Measurements from ENCODE around the gene TMEM18.
"Not testable (repeated sequence)": the region's sequence is repeated elsewhere in the genome, so short reads cannot be mapped to it uniquely, and the experiment has no call there.

The TMEM18 gene

GRCh38 chr2:677056-677958 is at the start of gene TMEM18:
TMEM18 (minus strand) TSS chr2:677406; CDS start chr2:677345, 61 bp downstream.
- peak; percentile 98 for DNase-seq

GRCh38 chr2:726169-726568 is 49.0 kb upstream of the TMEM18 start:
- DNase-seq: no peak

- DNase-seq: no peak
These were observed 48.3 kb upstream of the TMEM18 start for GRCh38 chr2:725468-725867.

DNA sequence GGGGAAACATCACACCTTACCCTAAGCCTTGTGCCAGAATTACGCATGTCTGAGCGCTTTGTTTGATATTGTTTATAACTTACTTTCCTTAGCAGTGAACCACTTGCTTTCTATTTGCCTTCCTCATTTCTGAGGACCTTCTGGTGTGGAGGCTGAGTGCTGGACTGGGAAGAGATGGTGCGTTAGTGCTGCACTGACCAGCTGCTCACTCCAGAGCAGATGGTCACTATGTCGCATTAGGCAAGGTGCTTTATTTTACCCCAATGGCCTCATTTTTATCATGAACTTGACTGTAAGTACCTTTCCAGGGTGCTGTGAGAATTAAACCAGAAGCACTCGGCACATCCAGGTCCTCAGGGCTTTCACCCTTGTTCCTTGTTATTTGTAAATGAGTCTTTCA is 46.6 kb upstream of the TMEM18 start:
- no peak for DNase-seq

DNA sequence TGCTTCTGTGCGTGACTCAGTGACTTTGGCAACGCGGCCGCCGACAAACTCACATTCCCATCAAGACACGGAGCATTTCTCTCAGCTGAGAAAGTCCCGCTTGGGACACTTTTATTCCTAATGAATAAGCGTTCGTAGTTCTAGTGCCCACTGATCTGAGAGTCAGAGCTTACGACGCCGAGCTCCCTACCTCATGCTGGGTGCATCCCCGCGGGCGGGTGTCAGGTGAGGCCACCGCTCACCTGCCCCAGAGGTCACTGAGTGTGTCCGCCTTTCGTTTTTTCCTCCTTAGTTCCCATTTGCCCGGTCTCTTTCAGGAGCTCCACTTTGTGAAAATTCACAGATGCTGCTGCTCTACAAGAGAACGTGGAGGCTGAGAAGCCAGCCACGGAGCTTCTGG is 43.6 kb upstream of the TMEM18 start:
- no peak for DNase-seq

DNA sequence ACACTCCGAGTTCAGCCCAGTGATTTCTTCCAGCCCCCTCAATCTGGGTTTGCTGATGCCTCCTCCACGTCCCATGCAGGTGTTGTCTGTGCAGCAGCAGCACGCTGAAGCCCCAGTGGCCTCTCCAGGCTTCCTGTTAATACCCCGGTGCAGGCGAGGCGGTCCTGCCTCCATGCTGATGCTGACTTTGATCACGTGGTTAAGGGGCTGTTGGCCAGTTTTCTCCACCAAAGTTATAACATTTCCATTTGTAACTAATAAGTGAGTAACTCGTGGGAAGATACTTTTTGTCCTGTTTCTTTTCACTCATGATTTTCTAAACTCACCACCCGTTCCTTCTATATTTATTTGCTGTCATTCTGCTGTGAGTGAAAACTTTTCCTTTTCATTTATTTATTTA is 42.5 kb upstream of the TMEM18 start:
- no peak for DNase-seq

DNA sequence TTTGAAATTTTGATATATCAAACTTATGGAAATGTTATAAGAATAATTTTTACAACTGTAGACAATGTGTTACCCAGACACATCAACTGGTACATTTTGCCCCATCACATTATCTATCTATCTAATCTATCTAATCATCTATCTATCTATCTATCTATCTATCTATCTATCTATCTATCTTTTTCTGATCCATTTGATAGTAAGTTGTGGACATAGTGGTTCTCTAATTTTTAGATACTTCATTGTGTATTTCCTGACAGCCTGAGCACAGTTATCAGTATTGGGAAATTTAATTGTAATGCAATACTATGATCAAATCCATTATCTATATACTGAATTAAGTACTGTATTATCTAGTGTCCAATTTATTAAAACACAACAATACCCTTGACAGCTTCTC is 42.0 kb upstream of the TMEM18 start:
- no peak for DNase-seq

- DNase-seq: no peak
These were observed 40.5 kb upstream of the TMEM18 start for GRCh38 chr2:717661-718060.

- DNase-seq: no peak
These were observed 38.8 kb upstream of the TMEM18 start for GRCh38 chr2:715854-716560.

DNA sequence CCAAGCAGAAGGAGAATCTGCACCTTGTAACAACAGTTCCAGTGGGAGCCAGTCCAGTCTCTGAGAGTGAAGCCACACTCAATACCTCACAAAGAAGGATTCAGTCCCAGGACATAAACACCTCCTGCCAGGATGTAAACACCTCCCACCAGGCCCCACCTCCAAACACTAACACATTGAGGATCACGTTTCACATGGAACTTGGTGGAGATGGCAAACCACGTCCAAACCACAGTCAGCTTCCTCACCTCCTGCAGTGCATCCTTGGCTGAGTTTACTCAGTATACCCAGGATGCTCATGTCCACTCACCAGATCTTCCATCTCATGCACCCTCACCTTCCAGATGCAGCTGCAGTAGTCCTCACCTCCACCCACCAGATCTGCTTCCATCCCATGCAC is 37.8 kb upstream of the TMEM18 start:
- no peak for DNase-seq

DNA sequence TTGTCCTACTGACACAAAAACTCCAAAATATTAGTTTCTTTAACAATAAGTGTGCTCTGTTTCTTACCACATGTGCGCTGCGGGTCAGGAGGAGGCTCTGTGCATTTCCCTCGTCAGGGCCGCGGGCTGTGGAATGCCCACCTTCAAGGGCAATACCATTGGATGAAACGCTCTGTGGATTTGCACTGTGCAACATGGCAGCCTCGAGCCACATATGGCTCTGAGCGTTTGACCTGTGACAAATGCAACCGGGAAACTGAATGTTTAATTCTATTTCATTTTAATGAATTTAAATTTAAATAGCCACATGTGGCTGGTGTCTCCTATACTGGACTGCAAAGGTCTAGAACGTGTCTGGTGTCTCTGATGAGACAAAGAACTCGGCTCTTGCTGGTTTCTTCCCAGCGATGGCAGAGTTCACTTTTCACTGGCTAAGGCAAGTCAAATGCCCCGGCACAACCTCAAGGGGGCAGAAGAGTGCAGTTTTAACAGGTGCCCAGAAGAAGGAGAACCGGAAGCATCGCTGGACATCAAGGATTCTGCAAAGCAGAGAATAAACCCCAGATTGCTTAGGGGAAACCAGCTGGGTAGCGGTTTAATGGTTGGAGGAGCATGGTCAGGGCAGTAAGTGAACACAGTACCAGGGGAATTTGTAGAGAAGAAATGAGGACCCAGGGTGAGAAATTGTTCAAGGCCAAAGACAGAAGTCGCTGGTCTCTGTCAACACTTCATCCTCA is 37.0 kb upstream of the TMEM18 start:
- peak; percentile 33 for DNase-seq

DNA sequence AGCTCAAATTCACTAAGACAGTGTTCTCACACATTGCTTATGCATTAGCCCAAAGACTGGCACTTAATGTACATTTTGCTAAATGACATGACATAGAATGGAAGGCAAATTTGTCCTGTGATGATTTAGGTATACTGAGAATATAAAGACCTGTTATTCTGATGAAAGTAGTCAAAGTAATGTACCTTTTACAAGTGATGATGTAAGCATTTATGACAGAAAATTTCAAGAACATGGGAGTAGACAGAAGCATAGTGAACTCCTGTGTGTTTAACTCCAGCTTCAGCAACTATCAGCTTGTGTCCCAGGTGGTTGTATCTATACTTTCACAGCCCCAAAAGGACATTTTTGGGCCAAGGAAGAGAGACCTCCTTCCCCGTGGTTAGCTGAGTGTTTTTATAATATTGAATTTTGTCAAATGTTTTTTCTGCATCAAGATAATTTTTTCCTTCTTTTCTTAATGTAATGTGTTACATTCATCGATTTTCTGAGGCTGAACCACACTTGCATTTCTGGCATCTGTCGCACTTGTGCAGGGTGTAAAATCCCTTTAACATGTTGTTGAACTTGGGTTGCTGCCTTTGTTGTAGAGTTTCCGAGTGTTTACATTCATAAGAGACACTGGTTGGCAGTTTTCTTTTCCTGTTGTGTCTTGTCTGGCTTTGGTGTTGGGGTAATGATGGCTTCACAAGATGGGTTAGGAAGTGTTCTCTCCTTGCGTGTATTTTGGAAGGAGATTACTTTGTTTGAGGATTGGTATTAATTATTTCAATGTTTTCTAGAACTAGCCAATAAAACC is 33.9 kb upstream of the TMEM18 start:
- DNase-seq: no peak

DNA sequence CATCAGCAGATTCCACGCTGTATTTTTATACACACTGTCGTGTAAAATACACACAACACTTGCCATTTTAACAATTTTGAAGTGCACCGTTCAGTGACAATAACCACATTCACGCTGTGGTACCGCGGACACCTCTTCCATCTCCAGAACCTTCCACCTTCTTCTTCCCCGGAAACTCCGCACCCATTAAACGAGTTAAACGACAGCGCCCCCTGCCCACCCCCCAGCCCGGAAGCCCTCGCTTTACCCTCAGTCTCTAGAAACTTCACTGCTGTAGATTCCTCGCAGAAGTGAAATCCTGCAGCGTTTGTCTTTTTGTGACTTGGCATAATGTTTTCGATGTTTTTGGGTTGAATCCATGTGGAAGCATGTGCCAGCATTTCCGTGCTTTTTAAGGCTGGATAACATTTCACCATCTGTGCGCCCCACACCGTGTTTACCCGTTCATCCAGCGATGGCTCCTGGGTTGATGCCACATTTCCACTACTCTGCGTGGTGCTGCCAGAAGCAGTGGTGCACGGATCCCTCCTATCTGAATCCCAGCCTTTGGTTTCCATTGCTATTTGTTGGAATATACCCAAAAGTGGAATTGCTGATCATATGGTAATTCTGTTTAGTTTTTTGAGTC is 32.0 kb upstream of the TMEM18 start:
- DNase-seq: no peak

DNA sequence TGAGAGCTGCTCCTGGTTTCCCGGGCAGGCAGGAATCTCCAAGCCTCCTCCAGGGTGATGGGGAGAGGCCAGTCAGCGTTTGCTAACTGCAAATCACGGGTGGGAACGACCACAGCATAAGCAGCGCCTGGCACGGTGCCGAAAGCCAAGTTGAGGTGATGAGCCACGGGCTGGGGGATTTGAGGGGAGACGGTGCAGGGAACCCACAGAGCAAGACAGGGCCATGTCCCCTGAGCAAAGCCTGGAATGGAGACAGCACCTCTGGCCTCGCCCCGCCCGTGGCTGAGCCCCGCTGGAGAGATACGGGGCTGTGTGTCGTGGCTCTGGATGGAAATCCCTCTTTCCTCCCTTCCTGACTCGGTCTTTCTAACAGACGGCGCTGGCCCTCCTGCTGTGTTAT is 31.5 kb upstream of the TMEM18 start:
- no peak for DNase-seq

DNA sequence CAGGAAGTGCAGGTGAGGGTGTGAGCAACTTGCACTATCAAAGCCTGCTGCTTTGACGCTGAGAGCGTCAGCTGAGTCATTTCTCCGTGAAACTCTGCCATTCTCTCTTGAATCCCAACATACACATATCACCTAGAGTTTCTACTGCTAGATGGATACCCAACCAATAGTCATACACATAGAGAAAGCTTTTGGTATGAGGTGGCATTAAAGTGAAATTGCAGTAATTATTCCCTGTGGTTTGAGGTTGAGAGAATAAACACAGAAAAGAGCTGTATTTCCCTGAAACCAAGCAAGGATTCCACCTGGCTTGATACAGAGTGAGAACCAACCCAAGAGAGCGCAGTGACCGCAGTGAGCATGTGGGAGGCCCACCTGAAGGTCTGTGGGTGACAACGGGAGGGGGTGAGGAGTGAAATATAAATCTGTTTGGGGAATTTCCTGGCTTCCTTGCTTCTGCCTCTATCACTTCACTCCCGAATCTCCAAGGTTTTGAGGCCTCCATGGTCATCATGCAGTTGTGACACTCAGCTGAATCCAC is 28.8 kb upstream of the TMEM18 start:
- no peak for DNase-seq

GRCh38 chr2:702765-703164 is 25.6 kb upstream of the TMEM18 start:
- DNase-seq: not testable (repeated sequence)

DNA sequence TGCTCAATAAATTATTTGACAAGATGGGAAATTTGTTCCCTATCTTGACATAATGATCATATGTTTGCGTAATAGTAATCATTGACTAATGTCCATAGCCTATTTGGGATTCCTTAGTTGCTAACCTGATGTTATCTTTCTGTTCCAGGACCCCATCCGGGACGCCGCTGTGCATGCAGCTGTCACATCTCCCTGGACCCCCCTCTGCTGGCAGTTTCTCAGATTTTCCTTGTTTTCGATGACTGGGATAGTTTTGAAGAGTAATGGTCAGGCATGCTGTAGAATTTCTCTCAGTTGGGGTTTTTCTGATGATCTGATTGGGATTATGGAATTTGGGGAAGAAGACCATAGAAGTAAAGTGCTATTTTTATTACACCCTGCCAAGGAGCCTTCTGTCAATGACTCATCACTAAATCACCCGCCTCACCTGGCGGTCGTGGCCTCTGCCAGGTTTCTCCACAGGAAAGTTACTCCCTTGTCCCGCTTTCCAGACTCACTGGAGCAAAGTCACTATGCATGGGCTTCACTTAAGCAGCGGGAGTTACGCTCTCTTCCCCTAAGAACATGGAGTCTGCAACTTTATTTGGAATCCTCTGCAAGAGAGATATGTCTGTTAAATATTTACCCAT is 19.9 kb upstream of the TMEM18 start:
- no peak for DNase-seq

DNA sequence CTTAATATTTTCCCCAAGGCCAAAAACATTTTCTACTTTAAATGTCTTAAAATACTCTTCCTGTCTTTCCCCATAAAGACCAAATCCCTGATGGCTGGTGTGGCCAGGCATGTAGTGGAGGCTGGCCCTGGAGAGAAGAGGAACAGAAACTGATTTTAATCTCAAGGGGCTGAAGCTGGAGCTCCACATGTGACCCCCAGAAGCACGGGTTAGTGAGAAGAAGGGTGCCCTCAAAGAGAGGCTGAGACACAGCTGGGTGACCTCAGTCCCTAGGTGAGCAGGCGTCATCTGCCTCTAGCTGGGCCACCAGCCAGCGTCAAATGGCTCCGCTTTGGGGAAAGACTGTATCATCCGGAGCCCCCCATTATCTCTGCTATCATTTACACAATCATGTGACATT is 19.3 kb upstream of the TMEM18 start:
- no peak for DNase-seq

DNA sequence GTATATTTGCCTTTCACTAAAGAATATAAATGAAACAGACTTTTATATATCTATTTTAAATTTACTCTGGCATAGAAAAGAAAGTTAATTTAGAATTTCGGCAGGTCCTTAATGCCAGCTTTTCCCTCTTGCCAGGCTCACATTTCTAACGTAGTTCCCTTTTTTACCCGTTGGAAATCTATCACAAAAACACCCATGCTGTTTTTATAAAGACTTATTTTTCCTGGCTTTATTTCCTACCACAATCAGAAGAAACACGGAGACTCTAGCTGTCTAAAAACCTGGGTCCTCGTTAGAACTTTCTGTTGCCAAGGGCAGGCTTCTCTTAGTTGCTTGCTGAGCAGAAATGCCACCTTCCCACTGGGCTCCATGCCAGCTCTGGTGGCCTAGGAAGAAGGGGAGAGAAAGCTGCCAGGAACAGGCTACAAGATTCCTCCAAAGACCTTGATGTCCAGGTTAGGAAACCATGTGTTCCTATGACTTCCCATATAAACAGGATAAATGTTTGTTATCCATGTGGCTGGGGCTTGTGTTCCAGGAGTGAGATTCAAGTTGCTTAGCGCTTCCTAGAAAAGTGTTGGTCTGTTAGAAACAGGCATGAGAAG is 17.8 kb upstream of the TMEM18 start:
- peak; percentile 34 for DNase-seq

DNA sequence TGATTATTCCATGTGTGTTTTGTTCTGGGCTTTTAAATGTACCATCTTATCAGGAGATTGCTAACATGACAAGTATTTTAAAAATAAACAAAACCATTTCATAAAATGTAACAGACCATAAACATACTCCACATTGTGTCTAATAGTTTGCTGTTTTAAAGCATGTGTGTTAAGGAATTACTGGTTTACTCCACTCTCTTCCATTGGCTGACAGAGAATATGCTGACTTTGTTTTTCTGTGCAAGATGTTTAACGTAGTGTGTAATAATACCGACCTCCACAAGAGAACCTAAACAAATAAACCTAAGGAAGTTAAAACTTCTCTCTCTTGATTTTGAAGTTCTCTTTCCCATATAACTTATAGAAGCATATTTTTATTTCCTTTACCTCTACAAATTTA is 17.0 kb upstream of the TMEM18 start:
- DNase-seq: no peak

DNA sequence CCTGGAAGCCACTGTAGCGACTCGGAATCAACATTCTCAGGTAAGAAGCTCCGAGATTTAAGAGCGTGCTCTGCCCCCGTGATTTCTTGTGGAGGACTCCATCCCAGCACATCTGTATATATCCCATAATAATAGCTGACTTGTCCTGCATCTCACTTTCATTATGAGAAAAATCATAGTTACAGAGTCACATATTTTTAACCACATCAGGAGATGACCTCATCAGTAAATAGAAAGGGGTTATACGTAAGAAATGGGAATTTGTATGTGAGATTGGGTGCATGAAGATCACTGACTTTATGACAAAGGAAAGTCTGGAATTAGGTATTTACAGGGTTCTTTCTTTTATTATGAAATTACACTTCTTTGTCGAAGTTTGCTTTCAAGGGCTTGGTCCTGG is 16.4 kb upstream of the TMEM18 start:
- DNase-seq: no peak
